Bronchial epithelial cell (primary cell): ENCODE results near the gene OTOG. TPM values are rescaled to one million over a fixed set of nuclear protein-coding genes. Genes with fewer than 3 reads are reported as not detected.

Experiments
- DNase-seq: peaks from one replicate; pipeline ENCODE4 v3.0.0-alpha.2; 2010; ENCODE audit warnings: low read depth
- FAIRE-seq: peaks from 2 replicates; lab custom pipeline; 2011; peaks lifted over from hg19 to GRCh38; lab: Jason Lieb, UNC
- H3K27me3 ChIP-seq: 2 replicates; pipeline ENCODE4 v1.5.1; 2011; ENCODE audit warnings: low read length; ENCODE audit not compliant: control insufficient read depth, insufficient read depth
- H3K36me3 ChIP-seq: 2 replicates; pipeline ENCODE4 v1.5.1; 2011; ENCODE audit warnings: low read length; ENCODE audit not compliant: control insufficient read depth, insufficient read depth
- H3K4me3 ChIP-seq: 2 replicates; pipeline ENCODE4 v1.5.1; 2011; ENCODE audit warnings: mild to moderate bottlenecking, low read depth, low read length, control low read depth
- total RNA-seq: library from RNA; depleted of rRNA; stranded (reverse); fragments of >200 nt; gene quantifications from 2 replicates; pipeline ENCODE4 v1.2.1, GENCODE V29; 2014
- TF ChIP-seq, protein P1 (sequence below): IDR thresholded peaks from 2 replicates; pipeline ENCODE4 v1.5.1; 2011; ENCODE audit warnings: mild to moderate bottlenecking, moderate library complexity, low read length, control low read depth, inconsistent platforms; ENCODE audit not compliant: insufficient read depth, severe bottlenecking

The OTOG gene
- total RNA-seq, 1 donor from 2014 or later: not detected

DNA sequence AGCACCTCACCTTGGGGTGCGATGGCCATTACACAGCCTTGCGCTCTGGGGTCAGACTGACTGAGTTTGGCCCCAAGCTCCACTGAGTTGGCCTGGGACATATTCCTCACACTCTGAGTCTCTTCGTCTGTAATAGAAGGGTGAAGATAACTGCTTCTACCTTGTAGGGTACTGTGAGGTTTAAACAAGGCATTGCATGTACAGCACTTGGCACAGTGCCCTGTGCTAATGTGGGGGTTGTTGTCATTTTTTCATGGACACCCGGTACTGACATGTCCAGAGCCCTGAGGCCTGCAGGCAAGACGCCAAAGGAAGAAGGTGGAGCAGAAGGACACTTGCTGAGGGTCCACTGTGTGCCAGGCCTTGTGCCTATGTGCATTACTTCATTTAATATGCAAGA is 50.7 kb downstream of the OTOG start:
- no peak for DNase-seq

DNA sequence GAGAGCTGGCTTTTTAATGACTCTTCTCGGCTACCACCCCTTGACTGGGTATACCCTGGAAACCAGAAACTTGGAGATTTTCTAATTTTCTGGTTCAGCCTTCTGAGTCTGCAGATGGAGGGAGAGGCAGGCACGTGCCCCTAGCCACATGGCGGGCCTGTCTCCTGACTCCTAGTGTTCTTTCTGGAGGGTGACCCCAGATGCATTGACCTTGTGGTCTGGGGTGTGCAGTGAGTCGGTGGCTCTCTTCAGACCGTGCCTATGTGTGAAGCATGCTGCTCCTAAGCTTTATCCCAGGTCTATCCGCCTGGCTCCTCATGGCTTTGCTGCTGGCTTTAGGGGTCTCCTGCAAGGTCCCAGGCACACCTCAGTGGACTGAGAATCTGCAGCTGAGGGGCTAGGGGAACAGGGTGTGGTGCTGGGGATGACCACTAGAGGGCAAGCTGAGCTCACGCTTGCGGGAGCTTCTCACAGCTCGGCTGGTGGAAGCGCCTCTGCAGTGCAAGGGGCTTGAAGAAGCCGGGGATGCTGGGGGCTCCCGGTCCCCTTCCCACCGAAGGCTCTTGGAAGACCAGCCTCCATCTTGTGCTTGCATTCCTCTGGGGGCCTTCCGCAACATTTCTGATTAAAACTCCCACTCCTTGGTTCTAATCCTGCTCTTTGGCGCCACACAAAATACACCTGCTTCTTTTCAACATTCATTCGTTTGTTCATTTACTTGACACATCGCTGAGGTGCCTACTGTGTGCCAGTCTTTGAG is 51.8 kb downstream of the OTOG start:
- FAIRE-seq (no peak), DNase-seq (peak; percentile 41)
- no peak overlapping the region for H3K4me3 ChIP-seq
- H3K36me3 ChIP-seq: no peaks in the 10 kb centered on the region
- no peaks in the 10 kb centered on the region for H3K27me3 ChIP-seq
- TF ChIP-seq, protein P1, sequence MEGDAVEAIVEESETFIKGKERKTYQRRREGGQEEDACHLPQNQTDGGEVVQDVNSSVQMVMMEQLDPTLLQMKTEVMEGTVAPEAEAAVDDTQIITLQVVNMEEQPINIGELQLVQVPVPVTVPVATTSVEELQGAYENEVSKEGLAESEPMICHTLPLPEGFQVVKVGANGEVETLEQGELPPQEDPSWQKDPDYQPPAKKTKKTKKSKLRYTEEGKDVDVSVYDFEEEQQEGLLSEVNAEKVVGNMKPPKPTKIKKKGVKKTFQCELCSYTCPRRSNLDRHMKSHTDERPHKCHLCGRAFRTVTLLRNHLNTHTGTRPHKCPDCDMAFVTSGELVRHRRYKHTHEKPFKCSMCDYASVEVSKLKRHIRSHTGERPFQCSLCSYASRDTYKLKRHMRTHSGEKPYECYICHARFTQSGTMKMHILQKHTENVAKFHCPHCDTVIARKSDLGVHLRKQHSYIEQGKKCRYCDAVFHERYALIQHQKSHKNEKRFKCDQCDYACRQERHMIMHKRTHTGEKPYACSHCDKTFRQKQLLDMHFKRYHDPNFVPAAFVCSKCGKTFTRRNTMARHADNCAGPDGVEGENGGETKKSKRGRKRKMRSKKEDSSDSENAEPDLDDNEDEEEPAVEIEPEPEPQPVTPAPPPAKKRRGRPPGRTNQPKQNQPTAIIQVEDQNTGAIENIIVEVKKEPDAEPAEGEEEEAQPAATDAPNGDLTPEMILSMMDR: peak; percentile 99

More for the DNA sequence above, 50.7 kb downstream of the OTOG start:
- no peak for FAIRE-seq
- no peaks in the 10 kb centered on the region for H3K36me3 ChIP-seq
- no peaks in the 10 kb centered on the region for H3K27me3 ChIP-seq
- TF ChIP-seq, protein P1: no peak
- no peak overlapping the region for H3K4me3 ChIP-seq

DNA sequence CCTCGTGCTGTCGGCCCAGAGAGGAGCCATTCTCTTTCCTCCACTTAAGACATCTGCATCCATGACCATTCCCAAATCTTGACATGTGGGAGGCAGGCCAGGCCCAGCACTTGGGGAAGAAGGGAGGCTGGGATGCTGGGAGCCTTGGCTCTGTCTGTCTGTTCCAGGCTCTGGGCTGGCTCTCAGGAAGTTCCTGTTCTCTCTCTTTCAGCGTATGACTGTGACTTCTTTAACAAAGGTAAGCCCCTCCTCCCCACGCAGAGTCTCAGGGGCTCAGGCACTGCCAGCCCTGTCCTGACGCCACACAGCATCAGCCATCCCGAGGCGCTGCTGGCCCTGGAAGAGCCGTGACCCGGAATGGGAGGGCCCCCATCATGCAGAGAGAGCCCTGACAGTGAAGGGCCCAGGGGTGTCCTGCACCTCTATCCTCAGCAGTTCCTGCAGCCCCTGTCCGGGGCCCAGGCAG is 52.4 kb downstream of the OTOG start:
- H3K27me3 ChIP-seq: no peaks in the 10 kb centered on the region
- TF ChIP-seq, protein P1: no peak
- FAIRE-seq (no peak), DNase-seq (no peak)
- H3K36me3 ChIP-seq: no peaks in the 10 kb centered on the region
- H3K4me3 ChIP-seq: no peak overlapping the region

- TF ChIP-seq, protein P1: no peak
- H3K4me3 ChIP-seq: no peak overlapping the region
- no peaks in the 10 kb centered on the region for H3K36me3 ChIP-seq
- DNase-seq: no peak
- no peaks in the 10 kb centered on the region for H3K27me3 ChIP-seq
- no peak for FAIRE-seq
Observed at GRCh38 chr11:17600316-17601255, 53.5 kb downstream of the OTOG start.

- Histone ChIP-seq H3K27me3 (no peaks in the 10 kb centered on the region), H3K4me3 (no peak overlapping the region), H3K36me3 (no peaks in the 10 kb centered on the region)
- DNase-seq (no peak), FAIRE-seq (no peak)
- TF ChIP-seq, protein P1: no peak
Observed at GRCh38 chr11:17601256-17601671, 54.2 kb downstream of the OTOG start.
